ENCODE data around the gene CCM2L.

- TF ChIP-seq POLR2AphosphoS5 (IDR thresholded peaks at IDR 0.05; ENCODE audit: low read depth, low read length) (no peak), POLR2A (IDR thresholded peaks at IDR 0.05; ENCODE audit: low read depth, low read length) (no peak), TAF1 (IDR thresholded peaks at IDR 0.05; ENCODE audit: low read depth, low read length) (no peak)
These were observed 674 bp upstream of the CCM2L start for GRCh38 chr20:32009564-32009963.
